ENCODE measurements around the gene ARHGAP28. TPM values are rescaled to one million over a fixed set of nuclear protein-coding genes. Genes with fewer than 3 reads are reported as not detected.

Gene ARHGAP28
- total and polyA plus RNA-seq, 2 of the 13 experiments (the other 11 are each of a cell fraction or from before 2014, with no cell fraction given) = not detected

GRCh38 chr18:6923220-6923619 is 193.7 kb downstream of the ARHGAP28 start:
- POLR2A ChIA-PET = no interaction called here
- CTCF ChIA-PET (ENCODE audit: low intra/inter-chr PET ratio, low total read pairs) = no interaction called here
- TF ChIP-seq ZNF670 (CRISPR knock-in tag; IDR thresholded peaks at IDR 0.05; ENCODE audit: borderline replicate concordance) (no peak), ZNF160 (CRISPR knock-in tag; IDR thresholded peaks at IDR 0.05) (no peak), TFE3 (CRISPR knock-in tag; IDR thresholded peaks at IDR 0.05) (no peak), ZNF564 (CRISPR knock-in tag; IDR thresholded peaks at IDR 0.05) (no peak), PAXIP1 (CRISPR knock-in tag; conservative IDR thresholded peaks at IDR 0.05) (peak; percentile 32; the same call in 1 of the 2 replicates), BRD4 (CRISPR knock-in tag; IDR thresholded peaks at IDR 0.05) (no peak), ZNF335 (CRISPR knock-in tag; IDR thresholded peaks at IDR 0.05) (no peak), ZMYM2 (CRISPR knock-in tag; IDR thresholded peaks at IDR 0.05) (no peak), SP5 (CRISPR knock-in tag; IDR thresholded peaks at IDR 0.05; ENCODE audit: borderline replicate concordance, low read depth) (no peak), TGIF2 (CRISPR knock-in tag; IDR thresholded peaks at IDR 0.05) (no peak), ATF2 (CRISPR knock-in tag; IDR thresholded peaks at IDR 0.05) (no peak), CREM (IDR thresholded peaks at IDR 0.05) (0 out of 2 replicates have a peak, but pooled peaks have one; percentile 20), CREM (CRISPR knock-in tag; IDR thresholded peaks at IDR 0.05) (no peak), ZSCAN22 (CRISPR knock-in tag; IDR thresholded peaks at IDR 0.05) (no peak), MATR3 (CRISPR knock-in tag; IDR thresholded peaks at IDR 0.05) (no peak), SKIL (CRISPR knock-in tag; IDR thresholded peaks at IDR 0.05; ENCODE audit: borderline replicate concordance) (no peak), KLF16 (CRISPR knock-in tag; IDR thresholded peaks at IDR 0.05) (no peak), ZNF761 (CRISPR knock-in tag; conservative IDR thresholded peaks at IDR 0.05) (no peak), ZNF557 (CRISPR knock-in tag; IDR thresholded peaks at IDR 0.05) (no peak)

More at GRCh38 chr18:6923220-6923619, 193.7 kb downstream of the ARHGAP28 start:
- Histone ChIP-seq H3K9ac (ENCODE audit: insufficient read depth, low read depth, low read length) (no peak overlapping the region), H3K4me1 (ENCODE audit: insufficient read depth, low read length) (peaks cover 20% of the 10 kb centered on the region), H3K4me3 (replicated peaks in 1 of 3; ENCODE audit: insufficient read depth in 1 of 3, low read depth in 2 of 3, low read length in 3 of 3) (no peak overlapping the region), H3K27me3 (ENCODE audit: control insufficient read depth in 1 of 2, insufficient read depth in 2 of 2, low read length in 2 of 2) (no peaks in the 10 kb centered on the region), H4K20me1 (ENCODE audit: insufficient read depth, low read length) (no peaks in the 10 kb centered on the region), H3K4me2 (ENCODE audit: low read depth, low read length) (no peak overlapping the region), H3K27ac (ENCODE audit: extremely low read length, insufficient read depth, low read length) (no peak overlapping the region), H3K9me3 (ENCODE audit: low read length) (no peaks in the 10 kb centered on the region), H3K36me3 (replicated peaks in 1 of 2; ENCODE audit: control insufficient read depth in 1 of 2, insufficient read depth in 2 of 2, low read length in 2 of 2) (no peaks in the 10 kb centered on the region), H2AFZ (ENCODE audit: low read length) (no peak overlapping the region), H3K79me2 (ENCODE audit: insufficient read depth, low read length) (no peaks in the 10 kb centered on the region)
- ATAC-seq (no peak), FAIRE-seq (no peak), DNase-seq (ENCODE audit: low spot score) (no peak)
- no TSS peak for BruUV-seq (replicated peaks)
- WGBS (ENCODE audit: low lambda C conversion rate) = 0% methylated on average over 1 of the region's 1 CpG
- intact Hi-C loops (cut with micrococcal nuclease; ENCODE audit: unreplicated experiment) (no loop called here), in situ Hi-C loops (cut with HindIII; ENCODE audit: extremely low pct_ligation_motif_present, low pct_unique_long_range_greater_than_20kb) (loop anchor here (5.0 to 10.0 kb wide), 3 partner anchors 72 to 252 kb away; no protein-coding TSS in a partner anchor)

All from HepG2 (cell line).